ENCODE data around the gene SEC14L2. TPM values are rescaled to one million over a fixed set of nuclear protein-coding genes. Genes with fewer than 3 reads are reported as not detected.
A peak's percentile ranks its signal among the peaks of the same experiment; 100 is the strongest.

SEC14L2 gene
- total and polyA plus RNA-seq, 2 of the 8 experiments (the other 6 are each of a cell fraction or from before 2014, with no cell fraction given) = 2.8 to 3.2 TPM

DNA sequence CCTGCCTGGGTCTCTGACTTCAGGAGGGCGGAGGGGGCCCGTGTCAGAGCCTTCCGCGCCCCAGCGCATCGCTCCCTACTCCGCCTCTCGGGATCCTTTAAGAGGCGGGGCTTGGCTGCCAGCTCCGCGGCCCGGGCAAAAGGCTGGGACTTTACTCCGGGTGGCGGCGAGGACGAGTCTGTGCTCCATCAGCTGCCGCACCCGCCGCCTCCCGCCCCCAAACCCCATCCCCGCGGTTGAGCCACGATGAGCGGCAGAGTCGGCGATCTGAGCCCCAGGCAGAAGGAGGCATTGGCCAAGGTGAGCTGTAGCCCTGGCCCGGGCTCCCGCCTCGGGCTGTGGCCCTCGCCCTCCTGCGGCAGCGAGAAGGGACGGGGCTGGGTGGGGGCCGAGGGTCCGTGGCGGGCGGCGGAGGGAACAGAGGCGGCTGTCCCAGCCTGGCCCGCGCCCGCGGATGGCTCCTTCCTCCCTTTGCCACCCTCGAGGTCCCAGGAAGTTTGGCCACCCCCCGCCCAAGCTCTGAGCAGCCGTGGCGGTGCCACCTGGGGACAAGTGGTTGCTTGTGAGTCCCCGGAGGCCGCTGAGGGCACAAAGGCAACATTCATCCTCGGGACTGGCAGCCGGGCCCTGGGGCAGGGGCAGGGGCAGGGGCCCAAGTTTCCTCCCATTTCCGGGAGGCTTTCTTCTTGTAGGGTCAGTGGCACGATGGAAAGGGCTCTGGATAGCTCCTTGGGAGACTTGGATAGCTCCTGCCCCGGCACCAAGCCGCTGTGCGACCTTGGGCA lies at the start of gene SEC14L2 (continued):
- TF ChIP-seq, protein P1, sequence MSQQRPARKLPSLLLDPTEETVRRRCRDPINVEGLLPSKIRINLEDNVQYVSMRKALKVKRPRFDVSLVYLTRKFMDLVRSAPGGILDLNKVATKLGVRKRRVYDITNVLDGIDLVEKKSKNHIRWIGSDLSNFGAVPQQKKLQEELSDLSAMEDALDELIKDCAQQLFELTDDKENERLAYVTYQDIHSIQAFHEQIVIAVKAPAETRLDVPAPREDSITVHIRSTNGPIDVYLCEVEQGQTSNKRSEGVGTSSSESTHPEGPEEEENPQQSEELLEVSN (IDR thresholded peaks at IDR 0.05) = 0 out of 2 replicates have a peak, but pooled peaks have one; percentile 15
- TF ChIP-seq KDM5A (IDR thresholded peaks at IDR 0.05; ENCODE audit: low read length) = no peak
- TF ChIP-seq CBX5 (IDR thresholded peaks at IDR 0.05; ENCODE audit: low read depth, low read length) = no peak
- TF ChIP-seq EZH2 (IDR thresholded peaks at IDR 0.05; ENCODE audit: low read depth, low read length, severe bottlenecking) = no peak
- TF ChIP-seq ASH2L (IDR thresholded peaks at IDR 0.05; ENCODE audit: low read length) = peak; percentile 33
- peak; percentile 26; the same call in 1 of the 2 replicates for TF ChIP-seq CHD2 (IDR thresholded peaks at IDR 0.05; ENCODE audit: low read length)
- TF ChIP-seq JUN (IDR thresholded peaks at IDR 0.05; ENCODE audit: low read depth, low read length) = no peak
- TF ChIP-seq TAF7 (optimal IDR thresholded peaks at IDR 0.05; ENCODE audit: borderline replicate concordance, low read depth, low read length) = peak; percentile 30
- TF ChIP-seq SRF (IDR thresholded peaks at IDR 0.05; ENCODE audit: low read depth, low read length) = no peak
- no peak for TF ChIP-seq BCL11A (IDR thresholded peaks at IDR 0.05; ENCODE audit: low read depth in 2 of 2, low read length in 2 of 2)
- TF ChIP-seq CREB1 (IDR thresholded peaks at IDR 0.05) = no peak
- no peak for TF ChIP-seq SP2 (IDR thresholded peaks at IDR 0.05; ENCODE audit: low read length)
- no peak for TF ChIP-seq TEAD4 (IDR thresholded peaks at IDR 0.05; ENCODE audit: low read depth, low read length)
- TF ChIP-seq, protein P2, sequence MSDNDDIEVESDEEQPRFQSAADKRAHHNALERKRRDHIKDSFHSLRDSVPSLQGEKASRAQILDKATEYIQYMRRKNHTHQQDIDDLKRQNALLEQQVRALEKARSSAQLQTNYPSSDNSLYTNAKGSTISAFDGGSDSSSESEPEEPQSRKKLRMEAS (IDR thresholded peaks at IDR 0.05) = no peak
- no peak for TF ChIP-seq FOSL1 (IDR thresholded peaks at IDR 0.05; ENCODE audit: insufficient read depth, low read depth, low read length)
- TF ChIP-seq YY1 (IDR thresholded peaks at IDR 0.05; ENCODE audit: low read depth, low read length) = no peak
- peak; percentile 56 for TF ChIP-seq TBP (IDR thresholded peaks at IDR 0.05; ENCODE audit: low read depth, low read length)
